HG03064 (cell line): ENCODE data around the gene JAKMIP3.

Experiments used
- ATAC-seq: cut with Tn5 transposase; IDR thresholded peaks from one replicate; pipeline ENCODE4 v1.9.1; 2021; ENCODE audit warnings: low read depth; ENCODE audit not compliant: unreplicated experiment

Gene JAKMIP3

GRCh38 chr10:132065491-132066105 is at the start of gene JAKMIP3:
Gene JAKMIP3 (plus strand): TSS chr10:132065946. CDS start chr10:132104809, 38,863 bp downstream.
- ATAC-seq = no peak

- no peak for ATAC-seq
These were observed 49.2 kb upstream of the JAKMIP3 start for GRCh38 chr10:132016514-132016913.

GRCh38 chr10:132018446-132018845 is 47.3 kb upstream of the JAKMIP3 start:
- no peak for ATAC-seq

- no peak for ATAC-seq
These were observed 46.4 kb upstream of the JAKMIP3 start for GRCh38 chr10:132019366-132019765.

- no peak for ATAC-seq
These were observed 45.3 kb upstream of the JAKMIP3 start for GRCh38 chr10:132020456-132020855.

- ATAC-seq = no peak
These were observed 44.7 kb upstream of the JAKMIP3 start for GRCh38 chr10:132021046-132021445.

- ATAC-seq = no peak
These were observed 44.1 kb upstream of the JAKMIP3 start for GRCh38 chr10:132021504-132022143.

- ATAC-seq = no peak
These were observed 43.5 kb upstream of the JAKMIP3 start for GRCh38 chr10:132022241-132022640.

- ATAC-seq = no peak
These were observed 42.5 kb upstream of the JAKMIP3 start for GRCh38 chr10:132023092-132023811.

GRCh38 chr10:132027423-132027983 is 38.2 kb upstream of the JAKMIP3 start:
- ATAC-seq = no peak

GRCh38 chr10:132028706-132029105 is 37.0 kb upstream of the JAKMIP3 start:
- ATAC-seq = no peak

GRCh38 chr10:132030898-132031463 is 34.8 kb upstream of the JAKMIP3 start:
- no peak for ATAC-seq

GRCh38 chr10:132033632-132034031 is 32.1 kb upstream of the JAKMIP3 start:
- ATAC-seq = no peak

- ATAC-seq = no peak
These were observed 30.3 kb upstream of the JAKMIP3 start for GRCh38 chr10:132035476-132035875.

GRCh38 chr10:132036153-132036886 is 29.4 kb upstream of the JAKMIP3 start:
- no peak for ATAC-seq

GRCh38 chr10:132036887-132037675 is 28.7 kb upstream of the JAKMIP3 start:
- no peak for ATAC-seq

GRCh38 chr10:132037676-132037975 is 28.1 kb upstream of the JAKMIP3 start:
- ATAC-seq = no peak

- ATAC-seq = no peak
These were observed 26.4 kb upstream of the JAKMIP3 start for GRCh38 chr10:132039371-132039770.

GRCh38 chr10:132040046-132040445 is 25.7 kb upstream of the JAKMIP3 start:
- no peak for ATAC-seq

- no peak for ATAC-seq
These were observed 24.4 kb upstream of the JAKMIP3 start for GRCh38 chr10:132041340-132041739.
